WTC11 (cell line): ENCODE measurements around the gene PARVB.

Experiments
- ATF1 ChIP-seq: sonication (generic); formaldehyde crosslinking; IDR thresholded peaks from 2 replicates; pipeline ENCODE4 v1.8.1; 2023; ENCODE audit warnings: mild to moderate bottlenecking, moderate library complexity, missing genetic modification reagents
- CREB1 ChIP-seq: sonication (generic); formaldehyde crosslinking; IDR thresholded peaks from 2 replicates; pipeline ENCODE4 v1.8.0; 2023; ENCODE audit warnings: mild to moderate bottlenecking, missing genetic modification reagents
- CREM ChIP-seq: sonication (generic); formaldehyde crosslinking; IDR thresholded peaks from 2 replicates; pipeline ENCODE4 v1.8.1; 2022; ENCODE audit warnings: mild to moderate bottlenecking, missing genetic modification reagents, moderate library complexity
- IRF2 ChIP-seq: sonication (generic); formaldehyde crosslinking; IDR thresholded peaks from 2 replicates; pipeline ENCODE4 v1.8.0; 2022; ENCODE audit warnings: low read depth, missing genetic modification reagents, borderline replicate concordance
- PRRX2 ChIP-seq: fragments of 250-450 bp; sonication (Bioruptor Pico); IDR thresholded peaks from 2 replicates; pipeline ENCODE4 v1.8.0; 2021; ENCODE audit warnings: mild to moderate bottlenecking
- SMAD4 ChIP-seq: sonication (generic); formaldehyde crosslinking; IDR thresholded peaks from 2 replicates; pipeline ENCODE4 v1.8.0; 2022; ENCODE audit warnings: mild to moderate bottlenecking, missing genetic modification reagents
- TCF7 ChIP-seq: sonication (generic); formaldehyde crosslinking; IDR thresholded peaks from 2 replicates; pipeline ENCODE4 v1.8.0; 2022; ENCODE audit warnings: mild to moderate bottlenecking, low read depth, missing genetic modification reagents, moderate library complexity
- TEAD4 ChIP-seq: sonication (generic); formaldehyde crosslinking; IDR thresholded peaks from 2 replicates; pipeline ENCODE4 v1.8.0; 2022; ENCODE audit warnings: mild to moderate bottlenecking, missing genetic modification reagents
- TF ChIP-seq, protein P1 (sequence below): sonication (generic); formaldehyde crosslinking; IDR thresholded peaks from 2 replicates; pipeline ENCODE4 v1.8.0; 2022; ENCODE audit warnings: mild to moderate bottlenecking, missing genetic modification reagents
- TF ChIP-seq, protein P2 (sequence below): fragments of 200-600 bp; IDR thresholded peaks from 2 replicates; pipeline ENCODE4 v1.8.0; 2022; ENCODE audit warnings: antibody characterized with exemption
- TF ChIP-seq, protein P3 (sequence below): sonication (generic); formaldehyde crosslinking; IDR thresholded peaks from 2 replicates; pipeline ENCODE4 v1.8.1; 2022; ENCODE audit warnings: low read depth, missing genetic modification reagents, borderline replicate concordance
- TF ChIP-seq, protein P4 (sequence below): sonication (generic); formaldehyde crosslinking; IDR thresholded peaks from 2 replicates; pipeline ENCODE4 v1.8.1; 2023; ENCODE audit warnings: mild to moderate bottlenecking, missing genetic modification reagents, borderline replicate concordance
- TF ChIP-seq, protein P5 (sequence below): sonication (generic); formaldehyde crosslinking; IDR thresholded peaks from 2 replicates; pipeline ENCODE4 v1.8.1; 2022; ENCODE audit warnings: low read depth, mild to moderate bottlenecking, moderate library complexity, missing genetic modification reagents, borderline replicate concordance

DNA sequence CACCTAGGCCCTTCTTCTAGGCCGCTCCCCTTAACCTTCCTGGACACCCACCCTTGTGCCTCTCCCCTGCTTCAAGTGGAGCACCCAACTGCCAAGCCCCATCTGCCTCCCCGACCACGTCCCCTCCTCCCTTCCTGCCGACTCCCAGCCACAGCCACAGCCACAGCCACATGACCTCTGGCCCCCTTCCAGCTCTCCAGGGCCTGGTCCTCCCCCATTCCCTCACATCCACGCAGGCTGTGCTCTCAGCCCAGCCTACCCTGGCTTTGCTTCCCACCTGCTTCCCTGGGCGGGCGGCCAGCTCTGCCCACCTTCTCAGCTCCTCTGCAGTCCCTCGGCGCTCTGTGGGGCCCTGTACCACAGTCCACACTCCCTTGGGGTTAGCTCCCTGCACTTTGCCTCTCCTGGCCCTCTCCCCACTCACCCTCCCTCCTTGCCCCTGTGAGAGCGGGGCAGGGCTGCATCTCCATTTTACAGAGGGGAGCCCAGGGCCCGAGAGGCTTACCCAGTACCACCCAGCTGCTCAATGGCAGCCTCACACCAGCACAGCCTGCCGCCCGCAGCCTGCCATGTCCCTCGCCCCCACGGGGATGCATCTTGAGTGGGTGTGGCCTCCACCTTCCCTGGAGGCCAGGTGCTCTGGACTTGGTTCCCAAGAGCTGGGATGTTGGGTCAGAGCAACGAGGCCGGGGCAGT, 176.9 kb downstream of the PARVB start:
- TF ChIP-seq PRRX2 (CRISPR knock-in tag) (no peak), TCF7 (CRISPR knock-in tag) (no peak), TEAD4 (CRISPR knock-in tag) (no peak), ATF1 (CRISPR knock-in tag) (no peak), CREM (CRISPR knock-in tag) (no peak), CREB1 (no peak), IRF2 (CRISPR knock-in tag) (no peak), SMAD4 (CRISPR knock-in tag) (no peak)
- TF ChIP-seq, protein P1, sequence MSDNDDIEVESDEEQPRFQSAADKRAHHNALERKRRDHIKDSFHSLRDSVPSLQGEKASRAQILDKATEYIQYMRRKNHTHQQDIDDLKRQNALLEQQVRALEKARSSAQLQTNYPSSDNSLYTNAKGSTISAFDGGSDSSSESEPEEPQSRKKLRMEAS (CRISPR knock-in tag) = no peak
- TF ChIP-seq, protein P2, sequence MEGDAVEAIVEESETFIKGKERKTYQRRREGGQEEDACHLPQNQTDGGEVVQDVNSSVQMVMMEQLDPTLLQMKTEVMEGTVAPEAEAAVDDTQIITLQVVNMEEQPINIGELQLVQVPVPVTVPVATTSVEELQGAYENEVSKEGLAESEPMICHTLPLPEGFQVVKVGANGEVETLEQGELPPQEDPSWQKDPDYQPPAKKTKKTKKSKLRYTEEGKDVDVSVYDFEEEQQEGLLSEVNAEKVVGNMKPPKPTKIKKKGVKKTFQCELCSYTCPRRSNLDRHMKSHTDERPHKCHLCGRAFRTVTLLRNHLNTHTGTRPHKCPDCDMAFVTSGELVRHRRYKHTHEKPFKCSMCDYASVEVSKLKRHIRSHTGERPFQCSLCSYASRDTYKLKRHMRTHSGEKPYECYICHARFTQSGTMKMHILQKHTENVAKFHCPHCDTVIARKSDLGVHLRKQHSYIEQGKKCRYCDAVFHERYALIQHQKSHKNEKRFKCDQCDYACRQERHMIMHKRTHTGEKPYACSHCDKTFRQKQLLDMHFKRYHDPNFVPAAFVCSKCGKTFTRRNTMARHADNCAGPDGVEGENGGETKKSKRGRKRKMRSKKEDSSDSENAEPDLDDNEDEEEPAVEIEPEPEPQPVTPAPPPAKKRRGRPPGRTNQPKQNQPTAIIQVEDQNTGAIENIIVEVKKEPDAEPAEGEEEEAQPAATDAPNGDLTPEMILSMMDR = no peak
- TF ChIP-seq, protein P3, sequence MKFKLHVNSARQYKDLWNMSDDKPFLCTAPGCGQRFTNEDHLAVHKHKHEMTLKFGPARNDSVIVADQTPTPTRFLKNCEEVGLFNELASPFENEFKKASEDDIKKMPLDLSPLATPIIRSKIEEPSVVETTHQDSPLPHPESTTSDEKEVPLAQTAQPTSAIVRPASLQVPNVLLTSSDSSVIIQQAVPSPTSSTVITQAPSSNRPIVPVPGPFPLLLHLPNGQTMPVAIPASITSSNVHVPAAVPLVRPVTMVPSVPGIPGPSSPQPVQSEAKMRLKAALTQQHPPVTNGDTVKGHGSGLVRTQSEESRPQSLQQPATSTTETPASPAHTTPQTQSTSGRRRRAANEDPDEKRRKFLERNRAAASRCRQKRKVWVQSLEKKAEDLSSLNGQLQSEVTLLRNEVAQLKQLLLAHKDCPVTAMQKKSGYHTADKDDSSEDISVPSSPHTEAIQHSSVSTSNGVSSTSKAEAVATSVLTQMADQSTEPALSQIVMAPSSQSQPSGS = no peak
- TF ChIP-seq, protein P4, sequence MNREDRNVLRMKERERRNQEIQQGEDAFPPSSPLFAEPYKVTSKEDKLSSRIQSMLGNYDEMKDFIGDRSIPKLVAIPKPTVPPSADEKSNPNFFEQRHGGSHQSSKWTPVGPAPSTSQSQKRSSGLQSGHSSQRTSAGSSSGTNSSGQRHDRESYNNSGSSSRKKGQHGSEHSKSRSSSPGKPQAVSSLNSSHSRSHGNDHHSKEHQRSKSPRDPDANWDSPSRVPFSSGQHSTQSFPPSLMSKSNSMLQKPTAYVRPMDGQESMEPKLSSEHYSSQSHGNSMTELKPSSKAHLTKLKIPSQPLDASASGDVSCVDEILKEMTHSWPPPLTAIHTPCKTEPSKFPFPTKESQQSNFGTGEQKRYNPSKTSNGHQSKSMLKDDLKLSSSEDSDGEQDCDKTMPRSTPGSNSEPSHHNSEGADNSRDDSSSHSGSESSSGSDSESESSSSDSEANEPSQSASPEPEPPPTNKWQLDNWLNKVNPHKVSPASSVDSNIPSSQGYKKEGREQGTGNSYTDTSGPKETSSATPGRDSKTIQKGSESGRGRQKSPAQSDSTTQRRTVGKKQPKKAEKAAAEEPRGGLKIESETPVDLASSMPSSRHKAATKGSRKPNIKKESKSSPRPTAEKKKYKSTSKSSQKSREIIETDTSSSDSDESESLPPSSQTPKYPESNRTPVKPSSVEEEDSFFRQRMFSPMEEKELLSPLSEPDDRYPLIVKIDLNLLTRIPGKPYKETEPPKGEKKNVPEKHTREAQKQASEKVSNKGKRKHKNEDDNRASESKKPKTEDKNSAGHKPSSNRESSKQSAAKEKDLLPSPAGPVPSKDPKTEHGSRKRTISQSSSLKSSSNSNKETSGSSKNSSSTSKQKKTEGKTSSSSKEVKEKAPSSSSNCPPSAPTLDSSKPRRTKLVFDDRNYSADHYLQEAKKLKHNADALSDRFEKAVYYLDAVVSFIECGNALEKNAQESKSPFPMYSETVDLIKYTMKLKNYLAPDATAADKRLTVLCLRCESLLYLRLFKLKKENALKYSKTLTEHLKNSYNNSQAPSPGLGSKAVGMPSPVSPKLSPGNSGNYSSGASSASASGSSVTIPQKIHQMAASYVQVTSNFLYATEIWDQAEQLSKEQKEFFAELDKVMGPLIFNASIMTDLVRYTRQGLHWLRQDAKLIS (CRISPR knock-in tag) = no peak
- TF ChIP-seq, protein P5, sequence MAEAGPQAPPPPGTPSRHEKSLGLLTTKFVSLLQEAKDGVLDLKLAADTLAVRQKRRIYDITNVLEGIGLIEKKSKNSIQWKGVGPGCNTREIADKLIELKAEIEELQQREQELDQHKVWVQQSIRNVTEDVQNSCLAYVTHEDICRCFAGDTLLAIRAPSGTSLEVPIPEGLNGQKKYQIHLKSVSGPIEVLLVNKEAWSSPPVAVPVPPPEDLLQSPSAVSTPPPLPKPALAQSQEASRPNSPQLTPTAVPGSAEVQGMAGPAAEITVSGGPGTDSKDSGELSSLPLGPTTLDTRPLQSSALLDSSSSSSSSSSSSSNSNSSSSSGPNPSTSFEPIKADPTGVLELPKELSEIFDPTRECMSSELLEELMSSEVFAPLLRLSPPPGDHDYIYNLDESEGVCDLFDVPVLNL (CRISPR knock-in tag) = no peak
